GM12873 (cell line): ENCODE results near the gene HPSE.

Source experiments
- CTCF ChIP-seq: IDR thresholded peaks from 2 replicates; pipeline ENCODE4 v1.5.1; 2012; ENCODE audit warnings: low read depth, mild to moderate bottlenecking, moderate library complexity, low read length, control low read depth; ENCODE audit not compliant: insufficient read depth; ENCODE audit errors: missing control alignments

The HPSE gene

GRCh38 chr4:83293305-83294046 lies 41.2 kb downstream of the HPSE start:
- TF ChIP-seq CTCF = no peak

- TF ChIP-seq CTCF = no peak
Observed at GRCh38 chr4:83285055-83285407, 49.6 kb downstream of the HPSE start.

GRCh38 chr4:83284193-83285054 lies 50.2 kb downstream of the HPSE start, which contains the start of gene COQ2:
COQ2 (minus strand) TSS chr4:83284798; CDS start chr4:83284764, 34 bp downstream.
- TF ChIP-seq CTCF = peak; percentile 25

GRCh38 chr4:83283181-83283580 lies 51.5 kb downstream of the HPSE start:
- TF ChIP-seq CTCF = no peak

GRCh38 chr4:83282049-83282535 lies 52.6 kb downstream of the HPSE start:
- peak; percentile 70 for TF ChIP-seq CTCF

DNA sequence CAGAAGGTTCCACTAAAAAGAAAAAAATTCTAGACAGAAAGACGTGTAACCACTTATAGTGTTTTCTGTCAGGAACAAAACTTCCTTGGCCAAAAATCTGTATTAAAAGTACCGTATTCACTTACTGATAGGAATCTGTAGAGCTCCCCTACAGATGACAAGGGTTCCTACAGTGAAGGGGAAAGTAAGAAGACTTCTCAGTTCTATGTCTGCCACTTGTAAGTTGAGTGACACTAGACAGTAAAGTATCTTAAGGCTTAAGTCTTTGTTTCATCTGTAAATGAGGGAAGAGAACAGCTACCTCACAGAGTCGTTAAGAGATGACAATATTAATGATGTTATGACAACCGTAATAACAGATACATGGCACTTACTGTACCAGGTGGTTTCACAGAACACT lies 53.3 kb downstream of the HPSE start:
- TF ChIP-seq CTCF = peak; percentile 19

DNA sequence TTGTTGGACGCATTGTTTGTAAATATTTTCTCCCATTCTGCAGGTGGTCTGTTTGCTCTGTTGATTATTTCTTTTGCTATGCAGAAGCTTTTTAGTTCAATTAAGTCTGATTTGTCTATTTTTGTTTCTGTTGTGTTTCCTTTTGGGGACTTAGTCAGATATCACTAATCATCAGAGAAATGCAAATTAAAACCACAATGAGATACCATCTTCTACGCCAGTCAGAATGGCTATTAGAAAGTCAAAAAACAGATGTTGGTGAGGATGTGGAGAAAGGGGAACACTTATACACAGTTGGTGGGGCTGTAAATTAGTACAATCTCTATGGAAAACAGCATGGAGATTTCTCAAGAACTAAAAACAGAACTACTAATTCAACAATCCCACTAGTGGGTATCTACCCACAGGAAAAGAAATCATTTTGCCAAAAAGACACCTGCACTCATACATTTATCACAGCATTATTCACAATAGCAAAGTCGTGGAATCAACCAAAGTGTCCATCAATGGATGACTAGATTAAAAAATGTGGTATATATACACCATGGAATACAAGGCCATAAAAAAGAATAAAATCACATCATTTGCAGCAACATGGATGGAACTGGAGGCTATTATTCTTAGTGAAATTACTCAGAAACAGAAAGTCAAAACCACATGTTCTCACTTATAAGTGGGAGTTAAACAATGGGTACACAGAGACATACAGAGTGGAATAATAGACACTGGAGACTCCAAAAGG lies 58.2 kb downstream of the HPSE start:
- no peak for TF ChIP-seq CTCF
